HepG2 (cell line): ENCODE data around the gene GRID1. TPM values are rescaled to one million over a fixed set of nuclear protein-coding genes. Genes with fewer than 3 reads are reported as not detected.

Source experiments
- ATAC-seq: fragments of 200-7000 bp; cut with Tn5 transposase; 3 replicates; pipeline ENCODE4 v1.9.1; 2020; ENCODE audit warnings: mild to moderate bottlenecking, moderate library complexity
- BruUV-seq: library from RNA; stranded (reverse); fragments of 400-500 nt; replicated peaks from 2 replicates; lab custom pipeline; 2021; lab: Mats Ljungman, UMichigan
- CTCF ChIA-PET: fragments of 300-600 bp; formaldehyde crosslinking; extraction: SDS; loops from one replicate; lab custom pipeline; 2021; ENCODE audit warnings: low total read pairs, inconsistent platforms, low intra/inter-chr PET ratio; lab: Yijun Ruan, JAX
- POLR2A ChIA-PET: fragments of 350-600 bp; sonication (Branson Sonifier 250); formaldehyde crosslinking; loops from one replicate; lab custom pipeline; 2020; ENCODE audit warnings: antibody characterized with exemption, inconsistent platforms; lab: Yijun Ruan, JAX
- DNase-seq: peaks from one replicate; pipeline ENCODE4 v3.0.0-alpha.2; 2015; ENCODE audit warnings: low spot score
- FAIRE-seq: peaks from 3 replicates; lab custom pipeline; 2011; peaks lifted over from hg19 to GRCh38; lab: Jason Lieb, UNC
- H2AFZ ChIP-seq: one replicate; pipeline ENCODE4 v1.6.1; 2011; ENCODE audit warnings: low read length, inconsistent platforms
- H3K27ac ChIP-seq: fragments of 300-600 bp; 3 replicates; pipeline ENCODE4 v1.8.0; 2011; ENCODE audit warnings: mixed run types, mild to moderate bottlenecking, mixed read lengths, low read length, inconsistent platforms; ENCODE audit not compliant: insufficient read depth; ENCODE audit errors: extremely low read length
- H3K27me3 ChIP-seq, 2 experiments: fragments of 200-600 bp in 1 of 2; 2 replicates in 1 of 2; 3 replicates in 1 of 2; pipeline versions ENCODE4 v1.6.0 to v1.8.0; 2011; ENCODE audit warnings: low read length in 2 of 2, mild to moderate bottlenecking in 2 of 2, moderate library complexity in 2 of 2, inconsistent platforms in 1 of 2; ENCODE audit not compliant: insufficient read depth in 2 of 2, control insufficient read depth in 1 of 2
- H3K36me3 ChIP-seq, 2 experiments: fragments of 200-600 bp in 1 of 2; replicated peaks in 1 of 2; 2 replicates in 1 of 2; 3 replicates in 1 of 2; pipeline versions ENCODE4 v1.5.1 to v1.8.0; 2011; ENCODE audit warnings: low read length in 2 of 2, inconsistent platforms in 1 of 2; ENCODE audit not compliant: insufficient read depth in 2 of 2, control insufficient read depth in 1 of 2
- H3K4me1 ChIP-seq: 2 replicates; pipeline ENCODE4 v1.5.1; 2012; ENCODE audit warnings: low read length, inconsistent platforms; ENCODE audit not compliant: insufficient read depth
- H3K4me2 ChIP-seq: 2 replicates; pipeline ENCODE4 v1.6.0; 2011; ENCODE audit warnings: low read depth, low read length, inconsistent platforms
- H3K4me3 ChIP-seq, 3 experiments: fragments of 200-600 bp in 1 of 3; sonication (generic), shearing (Covaris generic) in 1 of 3; replicated peaks in 1 of 3; 2 replicates each; pipeline ENCODE4 v1.5.1; 2011 to 2016; ENCODE audit warnings: low read length in 3 of 3, inconsistent platforms in 2 of 3, low read depth in 2 of 3, mild to moderate bottlenecking in 2 of 3, control low read depth in 1 of 3, mixed read lengths in 1 of 3; ENCODE audit not compliant: insufficient read depth in 1 of 3
- H3K79me2 ChIP-seq: one replicate; pipeline ENCODE4 v1.6.1; 2011; ENCODE audit warnings: low read length, inconsistent platforms; ENCODE audit not compliant: insufficient read depth
- H3K9ac ChIP-seq: 2 replicates; pipeline ENCODE4 v1.6.0; 2011; ENCODE audit warnings: mild to moderate bottlenecking, low read depth, low read length, inconsistent platforms; ENCODE audit not compliant: insufficient read depth
- H3K9me3 ChIP-seq: 2 replicates; pipeline ENCODE4 v1.5.1; 2012; ENCODE audit warnings: mild to moderate bottlenecking, low read length
- H4K20me1 ChIP-seq: 2 replicates; pipeline ENCODE4 v1.6.0; 2011; ENCODE audit warnings: inconsistent platforms, mild to moderate bottlenecking, low read length, moderate library complexity; ENCODE audit not compliant: insufficient read depth
- AHR ChIP-seq: IDR thresholded peaks from 2 replicates; pipeline ENCODE4 v1.6.1; 2018; ENCODE audit warnings: missing genetic modification reagents, missing compliant biosample characterization
- ARNTL ChIP-seq: sonication (generic); formaldehyde crosslinking; IDR thresholded peaks from 2 replicates; pipeline ENCODE4 v1.4.0; 2020; ENCODE audit warnings: mild to moderate bottlenecking, missing genetic modification reagents
- CHD4 ChIP-seq: fragments of 200-600 bp; sonication (generic); IDR thresholded peaks from 2 replicates; pipeline ENCODE4 v1.7.0; 2017; ENCODE audit warnings: mild to moderate bottlenecking, low read length, borderline replicate concordance
- EED ChIP-seq: sonication (generic); formaldehyde crosslinking; IDR thresholded peaks from 2 replicates; pipeline ENCODE4 v1.5.0; 2020; ENCODE audit warnings: mild to moderate bottlenecking, missing genetic modification reagents
- GABPB1 ChIP-seq: IDR thresholded peaks from 2 replicates; pipeline ENCODE4 v1.6.1; 2016; ENCODE audit warnings: mild to moderate bottlenecking, missing genetic modification reagents, moderate library complexity, missing compliant biosample characterization
- GATAD1 ChIP-seq: IDR thresholded peaks from 2 replicates; pipeline ENCODE4 v1.6.1; 2016; ENCODE audit warnings: missing genetic modification reagents, missing compliant biosample characterization
- GLI4 ChIP-seq: sonication (generic); formaldehyde crosslinking; IDR thresholded peaks from 2 replicates; pipeline ENCODE4 v1.5.1; 2020; ENCODE audit warnings: missing genetic modification reagents, mild to moderate bottlenecking, moderate library complexity, borderline replicate concordance
- HOXA9 ChIP-seq: sonication (generic); formaldehyde crosslinking; IDR thresholded peaks from 2 replicates; pipeline ENCODE4 v1.8.1; 2022; ENCODE audit warnings: missing genetic modification reagents, mild to moderate bottlenecking, moderate library complexity, borderline replicate concordance
- SRF ChIP-seq: IDR thresholded peaks from 2 replicates; pipeline ENCODE4 v1.6.1; 2011; ENCODE audit warnings: mild to moderate bottlenecking, low read depth, low read length, moderate library complexity
- ZMAT3 ChIP-seq: sonication (generic); formaldehyde crosslinking; conservative IDR thresholded peaks from 2 replicates; pipeline ENCODE4 v1.7.0; 2021; ENCODE audit warnings: missing genetic modification reagents
- ZNF230 ChIP-seq: sonication (generic); formaldehyde crosslinking; IDR thresholded peaks from 2 replicates; pipeline ENCODE4 v1.4.0; 2020; ENCODE audit warnings: mild to moderate bottlenecking, missing genetic modification reagents
- ZNF776 ChIP-seq: sonication (generic); formaldehyde crosslinking; IDR thresholded peaks from 2 replicates; pipeline ENCODE4 v1.4.0; 2020; ENCODE audit warnings: mild to moderate bottlenecking, missing genetic modification reagents
- ZSCAN20 ChIP-seq: sonication (generic); formaldehyde crosslinking; IDR thresholded peaks from 2 replicates; pipeline ENCODE4 v1.4.0; 2020; ENCODE audit warnings: missing genetic modification reagents, mild to moderate bottlenecking, borderline replicate concordance
- WGBS: methylation state at CpG from one replicate; pipeline ENCODE4 v1.1.6; 2017; ENCODE audit warnings: low lambda C conversion rate; 5-methylcytosine and 5-hydroxymethylcytosine counted together
- in situ Hi-C: cut with HindIII; loops from 2 replicates; pipeline ENCODE4 v1.10.0; 2017; ENCODE audit warnings: low pct_unique_long_range_greater_than_20kb; ENCODE audit not compliant: extremely low pct_ligation_motif_present
- intact Hi-C: fragments of 100-400 bp; cut with micrococcal nuclease; formaldehyde crosslinking; loops from one replicate; pipeline ENCODE4 v1.10.0; 2022; ENCODE audit not compliant: unreplicated experiment
- polyA plus RNA-seq, 8 experiments: library from polyadenylated mRNA; depleted of rRNA in 3 of 8; stranded (reverse) in 7 of 8; unstranded in 1 of 8; fragments of >200 nt; fragmentation: Illumina TruSeq in 4 of 8; extraction: Trizol in 4 of 8; gene quantifications; 2 replicates each; pipeline versions ENCODE4 v1.2.1 to v1.2.3, GENCODE V29; 2011 to 2016; ENCODE audit warnings: low read depth in 4 of 8, missing spikeins in 1 of 8, mixed read lengths in 1 of 8; ENCODE audit not compliant: insufficient read depth in 1 of 8
- total RNA-seq, 5 experiments: library from RNA; depleted of rRNA; stranded (reverse); fragments of >200 nt; fragmentation: Illumina TruSeq; extraction: Trizol; gene quantifications; 2 replicates each; pipeline ENCODE4 v1.2.3, GENCODE V29; 2016; ENCODE audit warnings: low read depth in 1 of 5
- TF ChIP-seq, protein P1 (sequence below): sonication (generic); formaldehyde crosslinking; IDR thresholded peaks from 2 replicates; pipeline ENCODE4 v1.4.0; 2020; ENCODE audit warnings: mild to moderate bottlenecking, missing genetic modification reagents, borderline replicate concordance
- TF ChIP-seq, protein P2 (sequence below): sonication (generic); formaldehyde crosslinking; conservative IDR thresholded peaks from 2 replicates; pipeline ENCODE4 v1.4.0; 2020; ENCODE audit warnings: missing genetic modification reagents
- TF ChIP-seq, protein P3 (sequence below): sonication (generic); formaldehyde crosslinking; IDR thresholded peaks from 2 replicates; pipeline ENCODE4 v1.4.0; 2020; ENCODE audit warnings: mild to moderate bottlenecking, missing genetic modification reagents

The GRID1 gene
- total and polyA plus RNA-seq, 2 of the 13 experiments (the other 11 are each of a cell fraction or from before 2014, with no cell fraction given) = 0.05 TPM; not detected in 1

DNA sequence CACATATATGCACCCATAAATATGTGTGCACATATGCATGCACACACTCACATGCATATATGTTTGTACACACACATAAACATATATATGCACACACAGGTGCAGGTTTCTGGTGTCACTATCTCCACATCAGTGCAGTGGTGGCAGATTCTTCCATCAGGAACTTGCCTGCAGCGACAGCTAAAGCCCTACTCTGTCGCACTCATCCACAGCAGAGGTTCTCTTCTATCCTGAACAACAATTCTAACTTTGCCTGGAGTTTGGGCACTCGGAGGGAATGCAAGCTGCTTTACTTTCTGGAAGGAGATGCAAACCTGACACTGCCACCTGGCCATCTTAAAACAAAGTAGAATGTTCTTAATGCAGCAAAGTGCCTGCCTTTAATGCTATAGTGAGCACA, 745.8 kb downstream of the GRID1 start:
- POLR2A ChIA-PET = no interaction called here
- Histone ChIP-seq H3K4me3 (no peak overlapping the region), H3K27ac (no peak overlapping the region), H3K9ac (no peak overlapping the region), H3K4me1 (no peaks in the 10 kb centered on the region), H3K27me3 (no peaks in the 10 kb centered on the region), H3K79me2 (no peaks in the 10 kb centered on the region), H4K20me1 (no peaks in the 10 kb centered on the region), H3K36me3 (no peaks in the 10 kb centered on the region), H3K9me3 (no peaks in the 10 kb centered on the region), H3K4me2 (no peak overlapping the region), H2AFZ (no peak overlapping the region)
- intact Hi-C loops (no loop called here), in situ Hi-C loops (no loop called here)
- no peak for TF ChIP-seq GATAD1 (CRISPR knock-in tag)
- no peak for TF ChIP-seq ZNF230
- TF ChIP-seq ZMAT3 (CRISPR knock-in tag) = no peak
- no peak for TF ChIP-seq AHR (CRISPR knock-in tag)
- ATAC-seq (no peak), DNase-seq (no peak), FAIRE-seq (no peak)
- WGBS = 36% methylated on average over 3 of the region's 3 CpGs
- CTCF ChIA-PET = no interaction called here
- BruUV-seq = no TSS peak

DNA sequence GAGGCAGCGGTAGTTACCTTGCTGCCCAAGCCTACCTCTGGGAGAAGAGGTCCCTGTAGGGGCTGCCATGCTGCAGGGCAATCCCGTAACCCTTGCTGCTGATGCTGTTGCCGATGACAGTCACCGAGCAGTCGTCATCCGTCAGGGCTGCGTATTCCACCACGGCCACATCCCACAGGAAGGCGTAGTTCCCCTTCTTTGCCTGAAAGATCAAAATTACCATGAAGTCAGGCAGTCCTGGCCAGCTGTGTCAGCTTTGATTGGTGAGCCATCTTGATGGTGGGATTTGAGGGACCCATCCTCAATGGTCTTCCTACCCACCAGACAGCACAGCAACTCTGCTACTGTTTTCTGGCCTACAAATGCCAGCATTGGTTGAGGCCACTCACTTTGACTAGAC, 746.8 kb downstream of the GRID1 start:
- H3K4me3 ChIP-seq = no peak overlapping the region
- H3K4me2 ChIP-seq = no peak overlapping the region
- no peaks in the 10 kb centered on the region for H3K36me3 ChIP-seq
- ChIA-PET CTCF (no interaction called here), POLR2A (no interaction called here)
- no peak overlapping the region for H3K9ac ChIP-seq
- no peaks in the 10 kb centered on the region for H3K27me3 ChIP-seq
- in situ Hi-C loops = no loop called here
- no peaks in the 10 kb centered on the region for H4K20me1 ChIP-seq
- no peaks in the 10 kb centered on the region for H3K79me2 ChIP-seq
- FAIRE-seq = no peak
- intact Hi-C loops = no loop called here
- H3K27ac ChIP-seq = no peak overlapping the region
- H2AFZ ChIP-seq = no peak overlapping the region
- no peak for ATAC-seq
- no CpG with 5 or more reads among the region's 9 CpGs for WGBS
- no peaks in the 10 kb centered on the region for H3K9me3 ChIP-seq
- H3K4me1 ChIP-seq = no peaks in the 10 kb centered on the region
- DNase-seq = no peak
- BruUV-seq = no TSS peak
- TF ChIP-seq, protein P1, sequence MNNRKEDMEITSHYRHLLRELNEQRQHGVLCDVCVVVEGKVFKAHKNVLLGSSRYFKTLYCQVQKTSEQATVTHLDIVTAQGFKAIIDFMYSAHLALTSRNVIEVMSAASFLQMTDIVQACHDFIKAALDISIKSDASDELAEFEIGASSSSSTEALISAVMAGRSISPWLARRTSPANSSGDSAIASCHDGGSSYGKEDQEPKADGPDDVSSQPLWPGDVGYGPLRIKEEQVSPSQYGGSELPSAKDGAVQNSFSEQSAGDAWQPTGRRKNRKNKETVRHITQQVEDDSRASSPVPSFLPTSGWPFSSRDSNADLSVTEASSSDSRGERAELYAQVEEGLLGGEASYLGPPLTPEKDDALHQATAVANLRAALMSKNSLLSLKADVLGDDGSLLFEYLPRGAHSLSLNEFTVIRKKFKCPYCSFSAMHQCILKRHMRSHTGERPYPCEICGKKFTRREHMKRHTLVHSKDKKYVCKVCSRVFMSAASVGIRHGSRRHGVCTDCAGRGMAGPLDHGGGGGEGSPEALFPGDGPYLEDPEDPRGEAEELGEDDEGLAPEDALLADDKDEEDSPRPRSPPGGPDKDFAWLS (CRISPR knock-in tag) = no peak
- TF ChIP-seq GLI4 (CRISPR knock-in tag) (no peak), CHD4 (no peak), EED (CRISPR knock-in tag) (no peak), ZSCAN20 (no peak), HOXA9 (CRISPR knock-in tag) (no peak), ZNF776 (CRISPR knock-in tag) (no peak), GABPB1 (CRISPR knock-in tag) (no peak), SRF (no peak), ARNTL (no peak)
- TF ChIP-seq, protein P2, sequence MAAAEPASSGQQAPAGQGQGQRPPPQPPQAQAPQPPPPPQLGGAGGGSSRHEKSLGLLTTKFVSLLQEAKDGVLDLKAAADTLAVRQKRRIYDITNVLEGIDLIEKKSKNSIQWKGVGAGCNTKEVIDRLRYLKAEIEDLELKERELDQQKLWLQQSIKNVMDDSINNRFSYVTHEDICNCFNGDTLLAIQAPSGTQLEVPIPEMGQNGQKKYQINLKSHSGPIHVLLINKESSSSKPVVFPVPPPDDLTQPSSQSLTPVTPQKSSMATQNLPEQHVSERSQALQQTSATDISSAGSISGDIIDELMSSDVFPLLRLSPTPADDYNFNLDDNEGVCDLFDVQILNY (CRISPR knock-in tag) = no peak
- TF ChIP-seq, protein P3, sequence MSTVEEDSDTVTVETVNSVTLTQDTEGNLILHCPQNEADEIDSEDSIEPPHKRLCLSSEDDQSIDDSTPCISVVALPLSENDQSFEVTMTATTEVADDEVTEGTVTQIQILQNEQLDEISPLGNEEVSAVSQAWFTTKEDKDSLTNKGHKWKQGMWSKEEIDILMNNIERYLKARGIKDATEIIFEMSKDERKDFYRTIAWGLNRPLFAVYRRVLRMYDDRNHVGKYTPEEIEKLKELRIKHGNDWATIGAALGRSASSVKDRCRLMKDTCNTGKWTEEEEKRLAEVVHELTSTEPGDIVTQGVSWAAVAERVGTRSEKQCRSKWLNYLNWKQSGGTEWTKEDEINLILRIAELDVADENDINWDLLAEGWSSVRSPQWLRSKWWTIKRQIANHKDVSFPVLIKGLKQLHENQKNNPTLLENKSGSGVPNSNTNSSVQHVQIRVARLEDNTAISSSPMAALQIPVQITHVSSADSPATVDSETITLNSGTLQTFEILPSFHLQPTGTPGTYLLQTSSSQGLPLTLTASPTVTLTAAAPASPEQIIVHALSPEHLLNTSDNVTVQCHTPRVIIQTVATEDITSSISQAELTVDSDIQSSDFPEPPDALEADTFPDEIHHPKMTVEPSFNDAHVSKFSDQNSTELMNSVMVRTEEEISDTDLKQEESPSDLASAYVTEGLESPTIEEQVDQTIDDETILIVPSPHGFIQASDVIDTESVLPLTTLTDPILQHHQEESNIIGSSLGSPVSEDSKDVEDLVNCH (CRISPR knock-in tag) = no peak
